GM21619 (cell line): ENCODE results near the gene TARS2.

ENCODE experiments used
- ATAC-seq: cut with Tn5 transposase; IDR thresholded peaks from one replicate; pipeline ENCODE4 v1.9.1; 2021; ENCODE audit not compliant: unreplicated experiment

The TARS2 gene

DNA sequence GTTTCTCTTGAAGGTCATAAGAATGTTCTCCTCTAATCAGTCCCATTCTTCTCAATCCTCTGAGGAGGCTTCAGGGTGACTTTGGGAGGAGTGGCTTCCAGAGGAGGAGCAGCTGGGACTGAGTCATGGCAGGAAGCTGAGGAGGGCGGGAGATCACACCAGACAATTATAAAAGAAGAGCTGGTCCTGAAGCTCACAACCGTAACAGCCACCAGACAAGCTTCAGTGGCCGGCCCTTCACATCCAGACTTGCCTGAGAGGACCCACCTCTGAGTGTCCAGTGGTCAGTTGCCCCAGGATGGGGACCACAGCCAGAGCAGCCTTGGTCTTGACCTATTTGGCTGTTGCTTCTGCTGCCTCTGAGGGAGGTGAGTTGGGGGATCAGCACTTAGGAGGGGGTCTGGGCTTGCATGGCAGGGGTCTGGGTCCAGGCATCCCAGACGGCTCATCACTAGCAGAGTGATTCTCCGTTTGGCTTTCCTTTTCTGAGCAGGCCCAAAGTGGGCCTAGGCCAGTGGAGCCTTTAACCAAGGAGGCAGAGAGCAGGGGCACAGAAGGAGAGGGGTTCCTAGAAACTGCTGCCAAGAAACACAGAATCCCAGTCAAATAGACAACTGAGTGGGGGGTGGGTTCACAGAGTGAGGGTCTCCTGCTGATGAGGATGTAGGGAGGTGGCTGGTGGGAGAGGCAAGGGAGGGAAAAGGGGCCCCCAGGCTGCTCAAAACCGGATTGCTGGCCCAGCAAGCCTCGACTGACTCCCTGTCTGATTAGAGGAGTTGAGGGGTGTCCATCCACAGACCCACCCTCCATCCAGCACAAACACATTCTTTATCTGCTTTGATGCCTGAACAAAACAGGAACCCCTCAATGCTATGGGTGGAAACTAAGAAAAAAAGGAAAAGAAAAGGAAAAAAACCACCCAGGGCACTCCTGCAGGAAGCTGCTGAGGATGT is 21.0 kb downstream of the TARS2 start, which contains the start of gene ECM1:
Gene ECM1 (plus strand): TSS at position 198 of the 953 bp plus-strand sequence. CDS start 101 bp downstream, at position 299.
- no peak for ATAC-seq

DNA sequence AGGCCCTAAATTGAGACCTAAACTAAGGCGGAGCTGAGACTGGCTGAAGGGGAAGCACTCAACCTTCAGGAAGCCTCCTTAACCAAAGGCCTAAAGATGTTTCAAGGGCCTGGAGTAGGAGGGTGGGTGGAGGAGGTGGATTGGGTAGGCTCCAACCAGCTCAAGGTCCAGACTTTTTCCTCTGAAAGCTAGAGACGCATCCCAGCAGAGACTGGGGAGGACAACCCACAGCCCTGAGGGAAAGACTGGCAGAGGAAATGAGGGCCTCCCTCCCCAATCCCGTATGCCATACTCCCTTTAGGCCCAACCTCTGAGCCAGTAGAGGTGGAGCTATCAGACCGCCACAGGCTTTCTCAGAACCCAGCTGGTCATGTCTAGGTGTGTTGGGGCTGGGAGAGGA is 21.8 kb downstream of the TARS2 start:
- ATAC-seq, result no peak

DNA sequence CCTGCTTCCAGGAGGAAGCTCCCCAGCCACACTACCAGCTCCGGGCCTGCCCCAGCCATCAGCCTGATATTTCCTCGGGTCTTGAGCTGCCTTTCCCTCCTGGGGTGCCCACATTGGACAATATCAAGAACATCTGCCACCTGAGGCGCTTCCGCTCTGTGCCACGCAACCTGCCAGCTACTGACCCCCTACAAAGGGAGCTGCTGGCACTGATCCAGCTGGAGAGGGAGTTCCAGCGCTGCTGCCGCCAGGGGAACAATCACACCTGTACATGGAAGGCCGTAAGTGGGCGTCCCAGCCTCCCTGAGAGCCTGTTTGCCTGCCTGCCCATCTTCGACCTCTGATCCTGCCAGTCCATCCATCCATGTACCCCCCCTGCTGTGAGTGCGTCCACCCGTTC is 24.3 kb downstream of the TARS2 start:
- no peak for ATAC-seq

DNA sequence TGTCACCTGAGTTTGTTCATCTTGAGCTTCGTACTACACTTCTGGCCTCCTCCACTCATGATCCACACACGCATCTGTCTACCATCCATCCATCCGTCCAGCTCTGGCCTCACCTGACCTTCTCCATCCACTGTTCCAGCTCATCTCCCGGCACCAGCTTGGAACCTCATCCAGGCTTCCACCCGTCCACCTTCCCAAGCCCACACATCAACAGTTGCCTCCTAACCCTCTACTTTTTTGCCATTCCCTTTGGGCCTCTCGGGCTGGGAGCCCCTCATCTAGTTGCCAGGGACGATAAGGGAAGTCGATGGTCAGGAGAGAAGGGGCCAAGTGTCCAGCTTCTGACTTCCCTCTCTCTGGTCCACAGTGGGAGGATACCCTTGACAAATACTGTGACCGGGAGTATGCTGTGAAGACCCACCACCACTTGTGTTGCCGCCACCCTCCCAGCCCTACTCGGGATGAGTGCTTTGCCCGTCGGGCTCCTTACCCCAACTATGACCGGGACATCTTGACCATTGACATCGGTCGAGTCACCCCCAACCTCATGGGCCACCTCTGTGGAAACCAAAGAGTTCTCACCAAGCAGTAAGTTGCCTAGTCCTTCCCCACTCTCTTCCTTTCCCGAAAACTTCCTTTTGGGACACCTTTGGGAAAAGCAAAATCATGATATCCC is 24.9 kb downstream of the TARS2 start:
- no peak for ATAC-seq

DNA sequence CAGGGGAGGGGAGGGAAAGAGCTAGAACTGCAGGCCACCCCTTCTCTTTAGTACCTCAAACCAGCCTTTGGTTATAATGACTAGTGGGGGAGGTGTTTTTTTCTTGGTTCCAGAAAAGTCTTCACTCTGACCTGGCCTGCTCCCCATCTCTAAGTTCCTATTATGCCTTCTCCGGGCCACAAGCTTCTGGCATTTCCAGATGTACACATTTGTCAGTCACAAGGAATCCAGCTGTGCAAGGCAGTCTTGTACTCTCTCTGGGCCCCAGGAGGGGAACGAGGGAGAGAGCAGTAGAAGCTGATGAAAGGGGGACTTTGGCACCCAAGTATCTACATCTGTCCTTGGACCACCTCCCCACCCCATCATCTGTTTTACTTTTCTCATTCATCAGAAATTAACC is 25.6 kb downstream of the TARS2 start:
- ATAC-seq, result no peak

DNA sequence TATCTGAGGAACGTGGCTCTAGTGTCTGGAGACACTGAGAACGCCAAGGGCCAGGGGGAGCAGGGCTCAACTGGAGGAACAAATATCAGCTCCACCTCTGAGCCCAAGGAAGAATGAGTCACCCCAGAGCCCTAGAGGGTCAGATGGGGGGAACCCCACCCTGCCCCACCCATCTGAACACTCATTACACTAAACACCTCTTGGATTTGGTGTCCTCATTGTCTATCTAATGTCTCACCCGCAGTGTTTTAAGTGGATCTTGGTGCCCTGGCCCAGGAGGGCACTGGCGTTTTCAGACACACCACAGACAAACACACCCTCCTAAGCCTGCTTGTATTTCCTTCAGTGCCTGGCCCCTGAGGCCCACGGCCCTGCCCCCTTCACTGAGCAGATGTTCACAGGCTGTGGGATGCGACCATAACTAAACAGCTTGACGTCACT is 26.2 kb downstream of the TARS2 start:
- no peak for ATAC-seq

DNA sequence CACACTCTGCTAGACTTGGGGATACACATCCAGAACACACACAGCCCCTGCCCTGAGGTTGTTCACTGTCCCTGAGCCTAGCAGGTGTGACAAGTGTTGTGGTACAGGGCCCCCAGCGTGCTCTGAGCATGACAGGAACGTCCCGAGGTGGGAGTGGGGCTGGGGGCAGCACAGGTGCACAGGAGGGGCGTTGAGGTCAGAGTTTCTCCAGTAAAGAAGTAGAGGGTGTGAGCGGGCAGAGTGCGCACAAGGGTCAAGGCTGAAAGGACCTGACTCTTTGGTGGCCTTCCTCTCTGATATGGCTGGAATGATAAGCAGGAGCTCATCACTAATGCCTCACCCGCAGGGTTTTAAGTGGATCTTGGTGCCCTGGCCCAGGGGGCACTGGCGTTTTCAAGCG is 27.0 kb downstream of the TARS2 start:
- no peak for ATAC-seq

DNA sequence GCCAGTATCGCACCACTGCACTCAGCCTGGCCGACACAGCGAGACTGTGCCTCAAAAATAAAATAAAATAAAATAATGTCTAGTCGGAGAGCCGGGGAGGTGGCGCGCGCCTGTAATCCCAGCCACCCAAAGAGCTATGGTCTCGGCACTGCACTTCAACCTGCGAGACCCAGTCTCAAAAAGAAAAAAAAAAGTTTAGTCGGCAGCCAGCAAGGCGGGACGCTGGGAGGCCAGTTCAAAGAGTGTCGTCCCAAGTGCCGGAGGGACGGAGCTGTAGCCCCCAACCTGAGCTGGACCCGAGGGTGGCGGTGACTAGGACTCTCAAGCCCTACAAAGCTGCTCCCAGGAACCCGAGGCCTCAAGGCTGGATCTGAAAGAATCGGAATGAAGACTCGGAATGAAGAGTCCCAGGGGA is 27.7 kb downstream of the TARS2 start:
- ATAC-seq, result no peak

DNA sequence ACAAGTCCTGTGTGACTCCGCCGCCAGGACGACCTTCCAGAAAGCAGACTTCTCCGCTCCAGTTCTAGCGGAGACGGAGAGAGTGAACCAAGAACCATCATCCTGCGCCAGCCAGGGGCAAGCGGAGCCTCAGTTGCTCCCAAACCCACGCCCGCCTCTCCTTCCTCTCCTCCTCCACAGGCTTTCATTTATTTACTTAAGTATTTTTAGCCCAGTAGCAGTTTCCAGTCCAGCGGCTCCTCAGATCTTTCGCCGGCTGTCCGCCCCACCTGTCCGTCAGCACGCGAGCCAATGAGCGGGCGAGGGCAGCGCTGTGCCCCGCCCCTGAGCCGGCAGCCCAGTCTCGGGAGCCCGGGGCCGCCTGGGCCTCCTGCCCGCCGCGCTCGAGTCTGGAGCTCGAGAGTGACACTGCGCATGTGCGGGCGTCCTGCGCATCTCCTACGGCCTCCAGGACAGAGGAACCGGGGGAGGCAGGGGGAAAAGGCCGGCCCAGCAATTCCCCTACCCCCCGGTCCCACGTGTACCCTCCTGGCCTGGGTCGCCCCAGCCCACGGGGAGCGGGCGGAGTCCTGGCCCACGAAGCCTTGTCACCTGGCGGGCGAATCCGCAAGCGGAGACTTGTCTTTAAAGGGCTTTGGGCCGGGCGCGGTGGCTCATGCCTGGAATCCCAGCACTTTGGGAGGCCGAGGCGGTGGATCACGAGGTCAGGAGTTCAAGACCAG is 28.3 kb downstream of the TARS2 start, which contains the start of gene FALEC:
Gene FALEC (plus strand): TSS at position 425 of the 722 bp plus-strand sequence.
- ATAC-seq, result peak; percentile 92

DNA sequence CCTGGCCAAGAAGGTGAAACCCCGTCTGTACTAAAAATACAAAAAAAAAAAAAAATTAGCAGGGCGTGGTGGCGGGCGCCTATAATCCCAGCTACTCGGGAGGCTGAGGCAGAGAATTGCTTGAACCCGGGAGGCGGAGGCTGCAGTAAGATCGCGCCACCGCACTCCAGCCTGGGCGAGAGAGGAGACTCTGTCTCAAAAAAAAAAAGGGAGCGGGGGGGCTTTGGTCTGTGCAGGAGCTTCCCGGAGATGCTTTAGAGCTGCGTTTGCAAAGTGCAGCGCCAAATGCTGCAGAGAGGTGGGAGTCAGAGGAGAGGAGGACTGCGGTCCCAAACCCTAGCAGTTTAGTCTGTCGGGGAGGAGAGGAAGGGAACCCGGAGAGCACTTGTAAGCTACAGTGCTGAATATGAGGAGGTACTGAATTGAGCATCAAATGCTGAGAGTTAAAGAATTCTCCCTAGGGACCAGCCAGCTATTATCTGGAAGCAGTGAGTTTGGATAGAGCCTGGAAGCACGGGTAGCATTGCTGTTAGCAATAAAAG is 28.9 kb downstream of the TARS2 start:
- no peak for ATAC-seq

DNA sequence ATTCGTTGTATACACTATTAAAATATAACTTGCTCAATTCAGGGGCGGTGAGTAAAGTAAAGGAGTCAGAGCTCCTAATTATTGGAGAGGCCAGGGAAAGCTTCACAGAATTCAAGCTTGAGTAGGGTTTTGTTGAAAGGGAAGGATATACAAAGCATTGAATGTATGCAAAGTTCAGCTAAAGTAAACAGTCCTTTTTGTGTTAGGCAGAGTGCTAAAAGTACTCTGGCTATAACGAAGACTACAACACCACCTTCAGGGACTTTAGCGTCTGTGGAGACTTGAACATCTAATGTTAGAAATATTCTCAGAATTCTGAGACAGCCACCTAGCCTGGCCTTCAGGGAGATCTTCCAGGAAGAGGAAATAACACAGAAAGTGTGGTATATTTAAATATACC is 29.4 kb downstream of the TARS2 start:
- no peak for ATAC-seq

DNA sequence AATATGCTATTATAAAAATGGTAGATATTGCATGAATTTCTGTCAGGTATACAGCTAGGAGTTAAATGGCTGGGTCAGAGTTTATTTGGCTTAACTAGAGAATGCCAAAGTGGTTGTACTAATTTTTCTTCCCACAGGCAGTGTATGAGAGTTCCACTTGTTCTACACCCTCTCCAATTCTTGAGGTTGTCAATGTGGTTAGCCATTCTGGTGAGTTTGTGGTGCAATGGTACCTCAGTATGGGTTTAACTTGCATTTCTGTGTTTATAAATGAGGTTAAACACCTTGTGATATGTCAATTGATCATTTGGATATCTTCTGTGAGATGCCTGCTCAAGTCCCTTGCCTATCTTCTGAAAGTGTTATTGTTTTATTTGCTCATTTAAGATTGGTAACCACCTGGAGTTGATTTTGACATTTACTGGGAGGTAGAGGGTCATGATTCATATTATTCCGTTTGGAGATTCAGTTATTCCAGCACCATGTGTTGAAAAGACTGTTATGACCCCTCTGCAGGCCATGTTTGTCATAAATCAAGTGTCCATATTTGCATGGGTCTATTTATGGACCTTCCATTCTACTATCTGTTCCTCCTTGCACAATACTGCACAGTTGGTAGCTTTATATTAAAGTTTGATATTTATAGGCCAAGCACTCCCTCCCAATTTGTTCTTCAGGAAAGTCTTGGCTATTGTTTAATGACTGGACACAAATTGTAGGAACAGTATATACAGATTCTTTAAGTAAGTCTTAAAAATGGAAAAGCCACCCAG is 34.2 kb downstream of the TARS2 start:
- ATAC-seq, result no peak

DNA sequence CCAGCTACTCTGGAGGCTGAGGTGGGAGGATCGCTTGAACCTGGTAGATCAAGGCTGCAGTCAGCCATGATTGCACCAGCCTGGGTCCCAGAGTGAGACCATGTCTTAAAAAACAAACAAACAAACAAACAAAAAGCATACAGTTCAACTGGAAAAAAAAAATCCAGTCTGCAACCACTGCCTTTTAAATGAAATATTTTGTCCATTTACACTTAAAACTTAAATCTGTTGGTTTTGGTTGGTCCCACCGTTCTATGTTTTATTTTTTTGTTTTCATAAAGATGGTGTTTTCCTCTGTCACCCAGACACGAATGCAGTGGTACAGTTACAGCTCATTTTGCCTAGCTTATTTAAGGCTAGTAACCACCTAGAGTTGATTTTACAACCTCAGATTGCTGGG is 38.1 kb downstream of the TARS2 start:
- ATAC-seq, result no peak

DNA sequence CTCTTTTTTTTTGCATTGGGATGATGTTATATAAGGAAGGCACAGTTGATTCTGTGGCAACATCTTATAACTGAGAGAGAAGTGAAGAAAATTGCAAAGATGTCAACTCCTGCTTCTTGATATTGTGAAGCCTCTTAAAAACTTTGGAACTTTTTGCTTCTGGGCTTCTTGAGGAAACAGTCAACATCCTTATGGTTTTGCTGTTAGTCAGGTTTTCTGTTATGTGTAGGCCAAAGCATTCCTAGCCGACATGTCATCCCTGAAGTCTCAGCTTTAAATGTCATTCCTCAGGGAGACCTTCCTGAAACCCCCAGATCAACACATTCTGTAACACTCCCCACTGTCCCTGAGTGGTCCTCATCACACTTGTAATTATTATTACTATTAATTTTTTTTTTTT is 41.0 kb downstream of the TARS2 start:
- no peak for ATAC-seq

DNA sequence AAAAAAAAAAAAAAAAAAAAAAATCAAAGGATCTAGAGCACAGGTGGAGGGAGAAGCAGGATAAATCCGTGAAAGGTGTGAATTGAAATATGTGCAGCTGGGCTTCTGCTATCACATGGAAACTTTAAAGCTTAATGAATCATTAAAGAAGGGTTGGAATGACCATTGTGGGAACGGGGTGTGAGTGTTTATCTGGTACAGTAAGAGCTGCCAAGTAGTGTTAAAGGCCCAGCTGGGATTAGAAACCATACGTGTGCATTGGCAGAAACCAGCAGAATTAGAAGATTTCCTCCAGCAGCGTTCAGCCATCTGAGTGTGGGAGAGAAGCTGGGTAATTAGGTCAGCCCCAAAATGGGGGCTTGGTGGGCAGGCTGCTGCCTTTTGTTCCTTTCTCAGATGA is 41.8 kb downstream of the TARS2 start:
- no peak for ATAC-seq

DNA sequence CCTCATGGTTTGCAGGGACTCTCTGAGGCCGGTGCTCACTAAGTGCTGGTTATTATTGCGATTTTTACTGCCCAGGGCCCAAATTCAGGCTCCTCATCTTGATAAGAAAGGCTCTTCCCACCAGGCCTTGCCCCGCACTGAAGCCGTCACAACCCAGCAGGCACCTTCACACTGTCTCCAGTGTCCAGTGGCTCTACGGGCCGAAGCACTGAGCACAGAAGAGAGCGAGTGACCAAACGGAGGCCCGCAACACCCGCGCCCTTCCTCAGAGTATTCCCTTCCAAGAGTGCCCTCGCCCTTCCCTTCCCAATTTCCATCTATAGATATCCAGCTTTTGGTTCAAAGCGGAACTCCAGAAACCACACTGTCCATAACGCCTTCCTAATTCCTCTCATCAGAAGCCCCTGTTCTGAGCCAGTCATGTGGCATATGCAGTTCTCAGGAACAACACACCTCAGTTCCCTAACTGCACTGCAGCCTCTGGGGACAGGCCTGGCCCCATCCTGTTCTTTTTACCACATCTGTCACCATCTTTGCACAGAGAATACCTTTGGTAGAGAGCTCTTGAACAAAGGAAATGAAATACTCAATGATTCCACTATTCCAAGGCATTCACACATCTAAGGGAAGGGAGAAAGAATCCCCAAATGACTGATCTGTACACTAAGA is 43.4 kb downstream of the TARS2 start:
- ATAC-seq, result no peak

DNA sequence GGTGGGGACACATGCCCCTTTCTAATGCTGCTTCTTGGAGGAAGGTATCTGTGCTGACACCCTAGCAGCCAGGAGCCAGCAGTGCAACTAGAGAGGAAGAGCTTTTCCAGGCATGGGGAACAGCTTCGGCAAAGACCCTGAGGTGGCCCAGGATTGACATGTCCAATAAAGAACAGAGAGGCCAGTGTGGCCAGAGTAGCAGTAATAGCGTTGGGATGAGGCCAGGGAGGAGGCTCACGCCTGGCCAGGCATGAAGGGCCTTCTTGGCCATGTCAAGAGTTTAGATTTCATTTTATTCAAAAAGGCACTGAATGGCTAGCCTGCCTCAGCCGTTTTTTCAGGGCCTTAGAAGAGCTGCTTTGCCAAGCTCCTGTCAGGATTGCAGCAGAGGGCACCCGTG is 45.6 kb downstream of the TARS2 start:
- no peak for ATAC-seq

DNA sequence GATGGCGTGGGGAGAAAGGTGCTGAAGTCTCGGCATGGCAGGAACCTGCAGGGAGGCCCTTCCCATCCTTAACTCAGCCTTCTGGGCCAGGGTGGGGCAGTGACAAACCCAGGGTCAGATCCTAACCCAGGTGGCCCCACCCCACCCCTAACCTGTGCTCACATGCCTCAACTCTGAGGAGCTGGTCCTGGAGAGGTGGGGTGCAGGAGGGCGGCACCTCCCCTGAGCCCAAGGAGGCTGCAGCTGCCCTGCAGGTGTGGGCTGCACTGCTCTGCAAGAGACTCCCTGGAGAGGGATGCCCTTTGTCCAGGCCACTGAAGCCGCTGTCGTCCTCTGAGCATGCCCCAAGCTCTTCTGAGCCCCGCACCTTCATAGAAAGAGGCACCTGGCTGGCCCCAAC is 46.8 kb downstream of the TARS2 start:
- no peak for ATAC-seq

DNA sequence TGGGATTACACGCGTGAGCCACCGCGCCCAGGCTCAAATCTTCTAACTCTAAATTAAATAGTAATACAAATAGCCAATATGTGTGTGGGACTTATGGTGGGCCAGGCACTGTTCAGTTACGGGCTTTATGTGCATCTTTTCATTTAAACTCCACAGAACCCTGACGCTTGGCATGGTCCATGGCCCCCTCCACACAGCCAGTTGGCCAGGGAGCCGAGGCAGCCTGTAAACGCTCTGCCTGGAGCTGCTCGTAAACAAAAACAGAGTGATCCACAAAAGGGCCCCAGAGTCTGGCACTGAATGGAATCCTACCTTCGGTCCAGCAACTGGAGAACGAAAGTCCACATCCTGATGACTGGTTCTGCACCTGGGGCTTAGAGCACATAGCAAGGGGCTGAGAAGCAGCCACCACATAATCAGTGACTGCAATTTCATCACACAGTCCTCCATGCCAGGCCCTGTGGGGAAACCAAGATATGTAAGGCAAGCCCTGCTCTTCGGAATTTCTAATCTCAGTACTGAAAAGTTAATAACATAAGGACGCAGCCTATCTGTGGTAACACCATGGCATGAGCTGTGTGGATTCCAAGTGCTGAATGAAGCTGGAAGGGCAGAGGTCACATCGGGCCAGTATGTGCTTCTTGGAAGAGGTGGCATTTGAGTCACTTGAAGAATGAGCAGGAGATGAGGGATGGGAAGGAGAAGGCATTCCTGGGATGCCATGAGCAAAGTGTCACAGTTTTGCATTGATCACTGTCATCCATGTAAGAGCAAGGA is 48.5 kb downstream of the TARS2 start:
- ATAC-seq, result no peak
